Ammon's horn (tissue), 1 donor: ENCODE results near the gene TRAF4.
"Not testable (repeated sequence)": the region's sequence is repeated elsewhere in the genome, so short reads cannot be mapped to it uniquely, and the experiment has no call there.

ENCODE experiments used
- DNase-seq: peaks from one replicate; pipeline ENCODE4 v3.0.0-alpha.2; 2016; ENCODE audit warnings: low spot score

TRAF4 gene

GRCh38 chr17:28715217-28715616 is 28.6 kb upstream of the TRAF4 start:
- DNase-seq: no peak

- no peak for DNase-seq
These were observed 26.9 kb upstream of the TRAF4 start for GRCh38 chr17:28716740-28717577.

- no peak for DNase-seq
These were observed 26.1 kb upstream of the TRAF4 start, which contains the start of gene RAB34 for GRCh38 chr17:28717578-28718332. RAB34 (minus strand) TSS chr17:28717868; CDS start chr17:28717266, 602 bp downstream.

GRCh38 chr17:28718333-28719020 is 25.3 kb upstream of the TRAF4 start:
- DNase-seq: no peak

GRCh38 chr17:28719021-28719433 is 24.8 kb upstream of the TRAF4 start:
- no peak for DNase-seq

GRCh38 chr17:28720247-28720996 is 23.4 kb upstream of the TRAF4 start:
- no peak for DNase-seq

- DNase-seq: not testable (repeated sequence)
These were observed 22.8 kb upstream of the TRAF4 start for GRCh38 chr17:28720997-28721329.

- DNase-seq: no peak
These were observed 21.2 kb upstream of the TRAF4 start for GRCh38 chr17:28722417-28723158.

- no peak for DNase-seq
These were observed 20.5 kb upstream of the TRAF4 start for GRCh38 chr17:28723159-28723835.

GRCh38 chr17:28723836-28724499 is 19.8 kb upstream of the TRAF4 start:
- DNase-seq: not testable (repeated sequence)

GRCh38 chr17:28724500-28725165 is 19.2 kb upstream of the TRAF4 start:
- no peak for DNase-seq

GRCh38 chr17:28725166-28725659 is 18.6 kb upstream of the TRAF4 start:
- DNase-seq: no peak

GRCh38 chr17:28725660-28726225 is 18.1 kb upstream of the TRAF4 start:
- peak; percentile 18 for DNase-seq

- peak; percentile 49 for DNase-seq
These were observed 17.6 kb upstream of the TRAF4 start, which contains the start of gene TLCD1 for GRCh38 chr17:28726226-28726626. TLCD1 (minus strand) TSS chr17:28726233; CDS start chr17:28726097, 136 bp downstream.

- peak; percentile 94 for DNase-seq
These were observed 17.0 kb upstream of the TRAF4 start for GRCh38 chr17:28726627-28727491.

GRCh38 chr17:28728364-28729200 is 15.2 kb upstream of the TRAF4 start, which contains the start of gene NEK8:
NEK8 (plus strand) TSS chr17:28728788; CDS start chr17:28728814, 26 bp downstream.
- peak; percentile 95 for DNase-seq

- DNase-seq: no peak
These were observed 13.9 kb upstream of the TRAF4 start for GRCh38 chr17:28729950-28730330.
